HL-60/S4 (cell line): ENCODE measurements around the gene BLCAP.

Experiments used
- in situ Hi-C: fragments of 300-500 bp; cut with MboI; formaldehyde crosslinking; loops from 2 replicates; pipeline ENCODE4 v1.14.3; 2022; ENCODE audit warnings: low sequenced_read_pairs

The BLCAP gene

GRCh38 chr20:37527638-37528445 is at the start of gene BLCAP:
TSS of gene BLCAP (minus strand) at chr20:37527876. CDS start at chr20:37519174, 8,702 bp downstream.
- in situ Hi-C loops, result loop anchor here (5.0 kb wide), 1 partner anchor 261 kb away; no protein-coding TSS in a partner anchor

- in situ Hi-C loops, result loop anchor here (10.0 kb wide), 1 partner anchor 637 kb away; no protein-coding TSS in a partner anchor
Measured at GRCh38 chr20:37577436-37577835, 49.8 kb upstream of the BLCAP start.

GRCh38 chr20:37576911-37577310 is 49.2 kb upstream of the BLCAP start:
- in situ Hi-C loops, result loop anchor here (10.0 kb wide), 1 partner anchor 638 kb away; no protein-coding TSS in a partner anchor

- in situ Hi-C loops, result loop anchor here (10.0 kb wide), 1 partner anchor 639 kb away; no protein-coding TSS in a partner anchor
Measured at GRCh38 chr20:37575884-37576283, 48.2 kb upstream of the BLCAP start.

- in situ Hi-C loops, result loop anchor here (10.0 kb wide), 1 partner anchor 640 kb away; no protein-coding TSS in a partner anchor
Measured at GRCh38 chr20:37574199-37574890, 46.7 kb upstream of the BLCAP start.

GRCh38 chr20:37573626-37574198 is 46.0 kb upstream of the BLCAP start:
- in situ Hi-C loops, result loop anchor here (10.0 kb wide), 1 partner anchor 641 kb away; no protein-coding TSS in a partner anchor

- in situ Hi-C loops, result loop anchor here (10.0 kb wide), 1 partner anchor 644 kb away; no protein-coding TSS in a partner anchor
Measured at GRCh38 chr20:37571033-37571432, 43.4 kb upstream of the BLCAP start.

GRCh38 chr20:37570419-37570818 is 42.7 kb upstream of the BLCAP start:
- in situ Hi-C loops, result loop anchor here (10.0 kb wide), 1 partner anchor 644 kb away; no protein-coding TSS in a partner anchor

- in situ Hi-C loops, result loop anchor here (10.0 kb wide), 1 partner anchor 437 kb away; no protein-coding TSS in a partner anchor
Measured at GRCh38 chr20:37567671-37568588, 40.3 kb upstream of the BLCAP start.

- in situ Hi-C loops, result loop anchor here (10.0 kb wide), 1 partner anchor 438 kb away; no protein-coding TSS in a partner anchor
Measured at GRCh38 chr20:37567331-37567665, 39.6 kb upstream of the BLCAP start.

GRCh38 chr20:37566590-37567330 is 39.1 kb upstream of the BLCAP start:
- in situ Hi-C loops, result loop anchor here (10.0 kb wide), 1 partner anchor 438 kb away; no protein-coding TSS in a partner anchor

- in situ Hi-C loops, result loop anchor here (10.0 kb wide), 1 partner anchor 440 kb away; no protein-coding TSS in a partner anchor
Measured at GRCh38 chr20:37565134-37565811, 37.6 kb upstream of the BLCAP start.

GRCh38 chr20:37564388-37565133 is 36.9 kb upstream of the BLCAP start:
- in situ Hi-C loops, result loop anchor here (10.0 kb wide), 1 partner anchor 440 kb away; no protein-coding TSS in a partner anchor

- in situ Hi-C loops, result loop anchor here (10.0 kb wide), 1 partner anchor 441 kb away; no protein-coding TSS in a partner anchor
Measured at GRCh38 chr20:37564016-37564387, 36.3 kb upstream of the BLCAP start.

- in situ Hi-C loops, result loop anchor here (10.0 kb wide), 1 partner anchor 442 kb away; no protein-coding TSS in a partner anchor
Measured at GRCh38 chr20:37562695-37563480, 35.2 kb upstream of the BLCAP start.

- in situ Hi-C loops, result loop anchor here (10.0 kb wide), 1 partner anchor 444 kb away; no protein-coding TSS in a partner anchor
Measured at GRCh38 chr20:37560629-37561028, 33.0 kb upstream of the BLCAP start.
